Ishikawa (cell line): ENCODE data around the gene EGF.

Experiments
- CEBPB ChIP-seq: IDR thresholded peaks from 2 replicates; pipeline ENCODE4 v1.6.1; 2012
- CREB1 ChIP-seq: IDR thresholded peaks from 2 replicates; pipeline ENCODE4 v1.6.1; 2012; ENCODE audit warnings: low read depth
- NFIC ChIP-seq: IDR thresholded peaks from 2 replicates; pipeline ENCODE4 v1.6.1; 2012
- TCF12 ChIP-seq: IDR thresholded peaks from 2 replicates; pipeline ENCODE4 v1.6.1; 2012; ENCODE audit warnings: low read depth
- YY1 ChIP-seq: IDR thresholded peaks from 2 replicates; pipeline ENCODE4 v1.6.1; 2012; ENCODE audit warnings: low read depth
- ZBTB7A ChIP-seq: IDR thresholded peaks from 2 replicates; pipeline ENCODE4 v1.6.1; 2012; ENCODE audit warnings: low read depth
- TF ChIP-seq, protein P1 (sequence below): IDR thresholded peaks from 2 replicates; pipeline ENCODE4 v1.6.1; 2012

DNA sequence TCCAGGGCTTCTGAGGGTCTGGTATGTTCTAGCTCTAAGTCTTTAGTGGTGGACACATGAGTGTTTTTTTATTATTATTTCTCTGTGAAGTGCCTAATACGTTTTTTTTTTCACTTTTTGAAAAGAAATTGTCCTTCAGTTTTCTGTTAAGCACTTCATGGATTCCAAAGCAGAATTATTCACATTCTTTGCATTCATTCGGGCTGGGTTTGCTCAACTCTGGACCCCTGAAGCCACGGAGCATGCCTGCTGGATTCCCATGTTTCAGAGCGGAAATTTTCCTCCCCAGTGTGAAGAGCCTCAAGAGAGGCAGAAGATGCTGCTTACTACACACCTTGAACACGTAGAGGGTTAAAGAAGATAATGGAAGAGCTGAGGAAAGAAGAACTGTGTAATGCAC lies 107.5 kb downstream of the EGF start:
- TF ChIP-seq TCF12 (no peak), YY1 (no peak), NFIC (no peak), ZBTB7A (no peak), CREB1 (no peak), CEBPB (no peak)
- TF ChIP-seq, protein P1, sequence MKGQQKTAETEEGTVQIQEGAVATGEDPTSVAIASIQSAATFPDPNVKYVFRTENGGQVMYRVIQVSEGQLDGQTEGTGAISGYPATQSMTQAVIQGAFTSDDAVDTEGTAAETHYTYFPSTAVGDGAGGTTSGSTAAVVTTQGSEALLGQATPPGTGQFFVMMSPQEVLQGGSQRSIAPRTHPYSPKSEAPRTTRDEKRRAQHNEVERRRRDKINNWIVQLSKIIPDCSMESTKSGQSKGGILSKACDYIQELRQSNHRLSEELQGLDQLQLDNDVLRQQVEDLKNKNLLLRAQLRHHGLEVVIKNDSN, result no peak
